IMR-90 (cell line): ENCODE data around the gene COL7A1. TPM values are rescaled to one million over a fixed set of nuclear protein-coding genes. Genes with fewer than 3 reads are reported as not detected.

ENCODE experiments used
- ATAC-seq: fragments of 200-7000 bp; cut with Tn5 transposase; 2 replicates; pipeline ENCODE4 v1.9.1; 2020; ENCODE audit warnings: low read depth, mild to moderate bottlenecking, moderate library complexity
- BruUV-seq: library from RNA; stranded (reverse); fragments of 400-500 nt; replicated peaks from 2 replicates; lab custom pipeline; 2021; lab: Mats Ljungman, UMichigan
- CTCF ChIA-PET: fragments of 300-600 bp; formaldehyde crosslinking; extraction: SDS; loops from one replicate; lab custom pipeline; 2021; ENCODE audit warnings: antibody characterized with exemption; lab: Yijun Ruan, JAX
- POLR2A ChIA-PET: fragments of 300-600 bp; sonication (Branson Sonifier 250); formaldehyde crosslinking; loops from one replicate; lab custom pipeline; 2022; ENCODE audit warnings: antibody characterized with exemption; ENCODE audit not compliant: unreplicated experiment; lab: Charles Lee
- DNase-seq: peaks from one replicate; pipeline ENCODE4 v3.0.0; 2013
- H2AFZ ChIP-seq: replicated peaks from 2 replicates; pipeline ENCODE3; 2013; ENCODE audit warnings: low read length, mild to moderate bottlenecking; ENCODE audit not compliant: poor library complexity
- H2AK5ac ChIP-seq: 2 replicates; pipeline ENCODE4 v1.6.1; 2013; ENCODE audit warnings: low read depth, low read length, inconsistent platforms
- H2AK9ac ChIP-seq: replicated peaks from 2 replicates; pipeline ENCODE3; 2013; ENCODE audit warnings: mild to moderate bottlenecking, low read depth, low read length, moderate library complexity; ENCODE audit not compliant: poor library complexity
- H2BK120ac ChIP-seq: 2 replicates; pipeline ENCODE4 v1.6.1; 2013; ENCODE audit warnings: low read depth, low read length, inconsistent platforms
- H2BK15ac ChIP-seq: 3 replicates; pipeline ENCODE4 v1.6.1; 2013; ENCODE audit warnings: low read depth, low read length, inconsistent platforms
- H2BK20ac ChIP-seq: 2 replicates; pipeline ENCODE4 v1.6.1; 2013; ENCODE audit warnings: low read depth, mild to moderate bottlenecking, inconsistent platforms, low read length, moderate library complexity
- H2BK5ac ChIP-seq: 2 replicates; pipeline ENCODE4 v1.6.1; 2013; ENCODE audit warnings: mild to moderate bottlenecking, low read depth, low read length, inconsistent platforms; ENCODE audit not compliant: poor library complexity, severe bottlenecking
- H3K14ac ChIP-seq: replicated peaks from 2 replicates; pipeline ENCODE4 v1.6.1; 2013; ENCODE audit warnings: low read depth, low read length, inconsistent platforms
- H3K18ac ChIP-seq: 2 replicates; pipeline ENCODE4 v1.6.1; 2013; ENCODE audit warnings: low read depth, low read length, control low read depth
- H3K23ac ChIP-seq: 2 replicates; pipeline ENCODE4 v1.6.1; 2013; ENCODE audit warnings: low read depth, low read length, inconsistent platforms
- H3K27ac ChIP-seq: 2 replicates; pipeline ENCODE4 v1.5.1; 2013; ENCODE audit warnings: mild to moderate bottlenecking, control low read depth, low read length; ENCODE audit not compliant: insufficient read depth
- H3K27me3 ChIP-seq: 2 replicates; pipeline ENCODE4 v1.6.1; 2013; ENCODE audit warnings: low read length; ENCODE audit not compliant: control insufficient read depth, insufficient read depth
- H3K36me3 ChIP-seq: 2 replicates; pipeline ENCODE4 v1.6.1; 2013; ENCODE audit warnings: low read length, mixed read lengths; ENCODE audit not compliant: control insufficient read depth, insufficient read depth
- H3K4ac ChIP-seq: 2 replicates; pipeline ENCODE4 v1.6.1; 2013; ENCODE audit warnings: low read depth, low read length, inconsistent platforms
- H3K4me1 ChIP-seq: 2 replicates; pipeline ENCODE4 v1.6.1; 2013; ENCODE audit warnings: low read length, mixed read lengths; ENCODE audit not compliant: control insufficient read depth, insufficient read depth
- H3K4me2 ChIP-seq: 2 replicates; pipeline ENCODE4 v1.6.1; 2013; ENCODE audit warnings: low read depth, mild to moderate bottlenecking, control low read depth, low read length, moderate library complexity
- H3K4me3 ChIP-seq: 2 replicates; pipeline ENCODE4 v1.5.1; 2013; ENCODE audit warnings: low read depth, mild to moderate bottlenecking, control low read depth, low read length, moderate library complexity; ENCODE audit not compliant: insufficient read depth
- H3K56ac ChIP-seq: 2 replicates; pipeline ENCODE4 v1.6.1; 2013; ENCODE audit warnings: low read length, inconsistent platforms; ENCODE audit not compliant: insufficient read depth; ENCODE audit errors: extremely low read depth
- H3K79me1 ChIP-seq, 2 experiments: 2 replicates each; pipeline ENCODE4 v1.6.1; 2013; ENCODE audit warnings: low read length in 2 of 2, inconsistent platforms in 1 of 2, low read depth in 1 of 2
- H3K9ac ChIP-seq: 2 replicates; pipeline ENCODE4 v1.6.1; 2013; ENCODE audit warnings: low read depth, low read length, control low read depth
- H3K9me1 ChIP-seq: 2 replicates; pipeline ENCODE4 v1.6.1; 2013; ENCODE audit warnings: low read length, inconsistent platforms; ENCODE audit not compliant: insufficient read depth
- H3K9me3 ChIP-seq: 2 replicates; pipeline ENCODE4 v1.6.1; 2013; ENCODE audit warnings: low read length; ENCODE audit not compliant: control insufficient read depth, insufficient read depth
- H4K20me1 ChIP-seq: 2 replicates; pipeline ENCODE4 v1.6.1; 2013; ENCODE audit warnings: low read length, inconsistent platforms; ENCODE audit not compliant: insufficient read depth
- H4K5ac ChIP-seq: 2 replicates; pipeline ENCODE4 v1.6.1; 2013; ENCODE audit warnings: mild to moderate bottlenecking, low read depth, low read length, control low read depth
- H4K8ac ChIP-seq, 2 experiments: 2 replicates each; pipeline ENCODE4 v1.6.1; 2013; ENCODE audit warnings: low read depth in 2 of 2, low read length in 2 of 2, control low read depth in 1 of 2, inconsistent platforms in 1 of 2
- H4K91ac ChIP-seq: 2 replicates; pipeline ENCODE4 v1.6.1; 2013; ENCODE audit warnings: low read depth, low read length, inconsistent platforms; ENCODE audit not compliant: insufficient read depth
- FOS ChIP-seq: fragments of 150-350 bp; IDR thresholded peaks from 2 replicates; pipeline ENCODE4 v1.6.1; 2016; ENCODE audit warnings: low read depth, low read length
- NFE2L2 ChIP-seq: fragments of 150-350 bp; IDR thresholded peaks from 2 replicates; pipeline ENCODE4 v1.6.1; 2016; ENCODE audit warnings: low read depth, mild to moderate bottlenecking, low read length
- WGBS, 2 experiments: methylation state at CpG; one replicate each; pipeline versions ENCODE4 v1.1.5 to v1.1.7; 2013; ENCODE audit warnings: missing lambda C conversion rate in 2 of 2; ENCODE audit not compliant: insufficient read length in 1 of 2; ENCODE audit errors: extremely low coverage in 2 of 2; 5-methylcytosine and 5-hydroxymethylcytosine counted together
- dilution Hi-C: fragments of 300-500 bp; cut with HindIII; formaldehyde crosslinking; loops from one replicate; pipeline ENCODE4 v1.14.3; 2018; ENCODE audit warnings: low sequenced_read_pairs; ENCODE audit not compliant: unreplicated experiment
- in situ Hi-C: fragments of 300-500 bp; cut with MboI; formaldehyde crosslinking; loops from 3 replicates; pipeline ENCODE4 v1.14.3; 2019; ENCODE audit warnings: low sequenced_read_pairs, inconsistent platforms, mixed read lengths
- intact Hi-C: fragments of 100-400 bp; cut with micrococcal nuclease; formaldehyde crosslinking; loops from 2 replicates; pipeline ENCODE4 v1.10.0; 2022
- polyA plus RNA-seq, 3 experiments: library from polyadenylated mRNA; depleted of rRNA; stranded (reverse); fragments of >200 nt; gene quantifications; 2 replicates each; pipeline ENCODE4 v1.2.3, GENCODE V29; 2012; ENCODE audit warnings: low replicate concordance in 1 of 3
- total RNA-seq: library from RNA; depleted of rRNA; stranded (reverse); fragments of >200 nt; gene quantifications from 2 replicates; pipeline ENCODE4 v1.2.3, GENCODE V29; 2012

COL7A1 gene
- total and polyA plus RNA-seq, 2 of the 4 experiments (the other 2 are of a cell fraction): 4.1 to 20.3 TPM

- Histone ChIP-seq H3K18ac (no peak overlapping the region), H3K4me2 (no peak overlapping the region), H2AFZ (no peak overlapping the region), H4K20me1 (no peaks in the 10 kb centered on the region; the same call in 1 of the 2 replicates), H3K56ac (no peak overlapping the region), H2BK120ac (no peak overlapping the region), H3K4ac (no peak overlapping the region), H3K4me3 (no peak overlapping the region), H4K5ac (no peak overlapping the region), H2AK5ac (no peak overlapping the region), H2BK15ac (no peak overlapping the region), H3K9me3 (no peaks in the 10 kb centered on the region), H3K27ac (no peak overlapping the region), H3K79me1 (peaks cover 8 to 38% of the 10 kb centered on the region in 2 experiments; a peak in 3 of 4 replicates), H3K9ac (no peak overlapping the region), H2AK9ac (no peak overlapping the region), H4K8ac (no peak overlapping the region), H3K9me1 (0 out of 2 replicates have a peak, but pooled peaks cover 3% of the 10 kb centered on the region), H2BK5ac (no peak overlapping the region), H3K36me3 (peaks cover 89% of the 10 kb centered on the region), H4K91ac (no peak overlapping the region), H3K23ac (no peak overlapping the region), H3K14ac (no peak overlapping the region), H2BK20ac (no peak overlapping the region), H3K4me1 (no peaks in the 10 kb centered on the region), H3K27me3 (no peaks in the 10 kb centered on the region)
- ChIA-PET POLR2A (no interaction called here), CTCF (interaction anchor here (0.6 kb wide), 1 partner anchor 194 kb away, joined by 3 read pairs; no protein-coding TSS in a partner anchor)
- BruUV-seq: no TSS peak
- dilution Hi-C loops: no loop called here
- in situ Hi-C loops: no loop called here
- DNase-seq (no peak), ATAC-seq (no peak)
- WGBS, 2 experiments: no CpG with 5 or more reads among the region's 8 CpGs
- TF ChIP-seq NFE2L2: no peak
- no peak for TF ChIP-seq FOS
- intact Hi-C loops: no loop called here
Measured at GRCh38 chr3:48585411-48585810, 9.7 kb downstream of the COL7A1 start.
